Posterior cingulate gyrus (tissue), 11 donors: ENCODE data around the gene TBCE.
"Not testable (repeated sequence)": the region's sequence is repeated elsewhere in the genome, so short reads cannot be mapped to it uniquely, and the experiment has no call there.

ENCODE experiments used
- DNase-seq, 10 donors: peaks; one replicate each; pipeline versions ENCODE4 v3.0.0 to v3.0.0-alpha.2; 2020 to 2021; ENCODE audit warnings: mixed read lengths in 3 of 10
- intact Hi-C: fragments of 100-400 bp; cut with DNase I; formaldehyde crosslinking; loops from one replicate; pipeline ENCODE4 v1.15.1; 2023

TBCE gene

GRCh38 chr1:235343726-235344125 lies 23.5 kb upstream of the TBCE start:
- no peak for DNase-seq
- intact Hi-C loops = no loop called here

- intact Hi-C loops = no loop called here
These were observed 15.8 kb upstream of the TBCE start for GRCh38 chr1:235351441-235351840.

GRCh38 chr1:235351898-235352297 lies 15.3 kb upstream of the TBCE start:
- intact Hi-C loops = no loop called here
- DNase-seq = no peak

More at GRCh38 chr1:235351441-235351840, 15.8 kb upstream of the TBCE start:
- no peak for DNase-seq

- intact Hi-C loops = no loop called here
- no peak for DNase-seq
These were observed 9.5 kb upstream of the TBCE start for GRCh38 chr1:235357485-235358373.

- intact Hi-C loops = no loop called here
- no peak for DNase-seq
These were observed 8.3 kb upstream of the TBCE start for GRCh38 chr1:235358899-235359298.

GRCh38 chr1:235364189-235364588 lies 3.0 kb upstream of the TBCE start:
- intact Hi-C loops, DNase-seq: not testable (repeated sequence)

GRCh38 chr1:235366286-235366685 lies 941 bp upstream of the TBCE start:
- intact Hi-C loops = loop anchor here (2.0 to 5.0 kb wide), 2 partner anchors 37 to 501 kb away; partner anchors contain the start of genes ARID4B, GGPS1 and LYST
- DNase-seq = no peak

- DNase-seq = peak in 1 of 10 donors; percentile 13
- intact Hi-C loops = loop anchor here (5.0 kb wide), 1 partner anchor 499 kb away; the partner anchor contains the start of gene LYST
These were observed 1.2 kb downstream of the TBCE start for GRCh38 chr1:235368428-235368827.

GRCh38 chr1:235369802-235370201 lies 2.6 kb downstream of the TBCE start:
- intact Hi-C loops = loop anchor here (5.0 kb wide), 1 partner anchor 497 kb away; the partner anchor contains the start of gene LYST
- DNase-seq = no peak

GRCh38 chr1:235375919-235376605 lies 8.8 kb downstream of the TBCE start:
- intact Hi-C loops = no loop called here
- no peak for DNase-seq

GRCh38 chr1:235378134-235378735 lies 11.0 kb downstream of the TBCE start:
- intact Hi-C loops = not testable (repeated sequence)
- peak in 1 of 10 donors; percentile 24 for DNase-seq

- intact Hi-C loops, DNase-seq: not testable (repeated sequence)
These were observed 14.9 kb downstream of the TBCE start for GRCh38 chr1:235381955-235382739.

GRCh38 chr1:235385633-235386032 lies 18.4 kb downstream of the TBCE start:
- DNase-seq, intact Hi-C loops: not testable (repeated sequence)

GRCh38 chr1:235391874-235392273 lies 24.6 kb downstream of the TBCE start:
- no peak for DNase-seq
- intact Hi-C loops = no loop called here

- DNase-seq = no peak
- intact Hi-C loops = no loop called here
These were observed 30.5 kb downstream of the TBCE start for GRCh38 chr1:235397733-235398132.

- DNase-seq = peak in 1 of 10 donors; percentile 43
- intact Hi-C loops = no loop called here
These were observed 32.4 kb downstream of the TBCE start for GRCh38 chr1:235399661-235400060.

- intact Hi-C loops = no loop called here
- DNase-seq = no peak
These were observed 34.0 kb downstream of the TBCE start for GRCh38 chr1:235401251-235401650.

GRCh38 chr1:235402457-235403200 lies 35.4 kb downstream of the TBCE start:
- intact Hi-C loops = no loop called here
- DNase-seq = peak in 1 of 10 donors; percentile 11

GRCh38 chr1:235403593-235403992 lies 36.4 kb downstream of the TBCE start:
- intact Hi-C loops = no loop called here
- no peak for DNase-seq
